Panc1 (cell line): ENCODE measurements around the gene CACNA1A.

ENCODE experiments used
- POLR2AphosphoS5 ChIP-seq: IDR thresholded peaks from 2 replicates; pipeline ENCODE4 v1.6.1; 2012; ENCODE audit warnings: mild to moderate bottlenecking, low read depth, low read length, moderate library complexity
- REST ChIP-seq, 2 experiments: IDR thresholded peaks; 2 replicates each; pipeline ENCODE4 v1.6.1; 2011 to 2012; ENCODE audit warnings: low read depth in 2 of 2, control low read depth in 1 of 2, low read length in 1 of 2, mild to moderate bottlenecking in 1 of 2, moderate library complexity in 1 of 2; ENCODE audit not compliant: insufficient read depth in 1 of 2
- TCF7L2 ChIP-seq: IDR thresholded peaks from 2 replicates; pipeline ENCODE4 v1.6.1; 2011; ENCODE audit warnings: mild to moderate bottlenecking, low read depth, low read length, inconsistent platforms
- TF ChIP-seq, protein P1 (sequence below): fragments of 450-650 bp; IDR thresholded peaks from 2 replicates; pipeline ENCODE4 v1.5.1; 2017; ENCODE audit warnings: mild to moderate bottlenecking

- TF ChIP-seq POLR2AphosphoS5 (no peak), REST (IDR thresholded peaks at IDR 0.05; ENCODE audit: insufficient read depth in 1 of 2, low read depth in 2 of 2, low read length in 1 of 2) (no peak), TCF7L2 (no peak)
- TF ChIP-seq, protein P1, sequence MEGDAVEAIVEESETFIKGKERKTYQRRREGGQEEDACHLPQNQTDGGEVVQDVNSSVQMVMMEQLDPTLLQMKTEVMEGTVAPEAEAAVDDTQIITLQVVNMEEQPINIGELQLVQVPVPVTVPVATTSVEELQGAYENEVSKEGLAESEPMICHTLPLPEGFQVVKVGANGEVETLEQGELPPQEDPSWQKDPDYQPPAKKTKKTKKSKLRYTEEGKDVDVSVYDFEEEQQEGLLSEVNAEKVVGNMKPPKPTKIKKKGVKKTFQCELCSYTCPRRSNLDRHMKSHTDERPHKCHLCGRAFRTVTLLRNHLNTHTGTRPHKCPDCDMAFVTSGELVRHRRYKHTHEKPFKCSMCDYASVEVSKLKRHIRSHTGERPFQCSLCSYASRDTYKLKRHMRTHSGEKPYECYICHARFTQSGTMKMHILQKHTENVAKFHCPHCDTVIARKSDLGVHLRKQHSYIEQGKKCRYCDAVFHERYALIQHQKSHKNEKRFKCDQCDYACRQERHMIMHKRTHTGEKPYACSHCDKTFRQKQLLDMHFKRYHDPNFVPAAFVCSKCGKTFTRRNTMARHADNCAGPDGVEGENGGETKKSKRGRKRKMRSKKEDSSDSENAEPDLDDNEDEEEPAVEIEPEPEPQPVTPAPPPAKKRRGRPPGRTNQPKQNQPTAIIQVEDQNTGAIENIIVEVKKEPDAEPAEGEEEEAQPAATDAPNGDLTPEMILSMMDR = no peak
Observed at GRCh38 chr19:13198634-13199033, 307.6 kb downstream of the CACNA1A start.
